IMR-90 (cell line): Measurements from ENCODE around the gene NT5DC3. TPM values are rescaled to one million over a fixed set of nuclear protein-coding genes. Genes with fewer than 3 reads are reported as not detected.

Experiments used
- ATAC-seq: fragments of 200-7000 bp; cut with Tn5 transposase; 2 replicates; pipeline ENCODE4 v1.9.1; 2020; ENCODE audit warnings: low read depth, mild to moderate bottlenecking, moderate library complexity
- BruUV-seq: library from RNA; stranded (reverse); fragments of 400-500 nt; replicated peaks from 2 replicates; lab custom pipeline; 2021; lab: Mats Ljungman, UMichigan
- CTCF ChIA-PET: fragments of 300-600 bp; formaldehyde crosslinking; extraction: SDS; loops from one replicate; lab custom pipeline; 2021; ENCODE audit warnings: antibody characterized with exemption; lab: Yijun Ruan, JAX
- POLR2A ChIA-PET: fragments of 300-600 bp; sonication (Branson Sonifier 250); formaldehyde crosslinking; loops from one replicate; lab custom pipeline; 2022; ENCODE audit warnings: antibody characterized with exemption; ENCODE audit not compliant: unreplicated experiment; lab: Charles Lee
- DNase-seq: peaks from one replicate; pipeline ENCODE4 v3.0.0; 2013
- H2AFZ ChIP-seq: replicated peaks from 2 replicates; pipeline ENCODE3; 2013; ENCODE audit warnings: low read length, mild to moderate bottlenecking; ENCODE audit not compliant: poor library complexity
- H2AK5ac ChIP-seq: 2 replicates; pipeline ENCODE4 v1.6.1; 2013; ENCODE audit warnings: low read depth, low read length, inconsistent platforms
- H2AK9ac ChIP-seq: replicated peaks from 2 replicates; pipeline ENCODE3; 2013; ENCODE audit warnings: mild to moderate bottlenecking, low read depth, low read length, moderate library complexity; ENCODE audit not compliant: poor library complexity
- H2BK120ac ChIP-seq: 2 replicates; pipeline ENCODE4 v1.6.1; 2013; ENCODE audit warnings: low read depth, low read length, inconsistent platforms
- H2BK15ac ChIP-seq: 3 replicates; pipeline ENCODE4 v1.6.1; 2013; ENCODE audit warnings: low read depth, low read length, inconsistent platforms
- H2BK20ac ChIP-seq: 2 replicates; pipeline ENCODE4 v1.6.1; 2013; ENCODE audit warnings: low read depth, mild to moderate bottlenecking, inconsistent platforms, low read length, moderate library complexity
- H2BK5ac ChIP-seq: 2 replicates; pipeline ENCODE4 v1.6.1; 2013; ENCODE audit warnings: mild to moderate bottlenecking, low read depth, low read length, inconsistent platforms; ENCODE audit not compliant: poor library complexity, severe bottlenecking
- H3K14ac ChIP-seq: replicated peaks from 2 replicates; pipeline ENCODE4 v1.6.1; 2013; ENCODE audit warnings: low read depth, low read length, inconsistent platforms
- H3K18ac ChIP-seq: 2 replicates; pipeline ENCODE4 v1.6.1; 2013; ENCODE audit warnings: low read depth, low read length, control low read depth
- H3K23ac ChIP-seq: 2 replicates; pipeline ENCODE4 v1.6.1; 2013; ENCODE audit warnings: low read depth, low read length, inconsistent platforms
- H3K27ac ChIP-seq: 2 replicates; pipeline ENCODE4 v1.5.1; 2013; ENCODE audit warnings: mild to moderate bottlenecking, control low read depth, low read length; ENCODE audit not compliant: insufficient read depth
- H3K27me3 ChIP-seq: 2 replicates; pipeline ENCODE4 v1.6.1; 2013; ENCODE audit warnings: low read length; ENCODE audit not compliant: control insufficient read depth, insufficient read depth
- H3K36me3 ChIP-seq: 2 replicates; pipeline ENCODE4 v1.6.1; 2013; ENCODE audit warnings: low read length, mixed read lengths; ENCODE audit not compliant: control insufficient read depth, insufficient read depth
- H3K4ac ChIP-seq: 2 replicates; pipeline ENCODE4 v1.6.1; 2013; ENCODE audit warnings: low read depth, low read length, inconsistent platforms
- H3K4me1 ChIP-seq: 2 replicates; pipeline ENCODE4 v1.6.1; 2013; ENCODE audit warnings: low read length, mixed read lengths; ENCODE audit not compliant: control insufficient read depth, insufficient read depth
- H3K4me2 ChIP-seq: 2 replicates; pipeline ENCODE4 v1.6.1; 2013; ENCODE audit warnings: low read depth, mild to moderate bottlenecking, control low read depth, low read length, moderate library complexity
- H3K4me3 ChIP-seq: 2 replicates; pipeline ENCODE4 v1.5.1; 2013; ENCODE audit warnings: low read depth, mild to moderate bottlenecking, control low read depth, low read length, moderate library complexity; ENCODE audit not compliant: insufficient read depth
- H3K56ac ChIP-seq: 2 replicates; pipeline ENCODE4 v1.6.1; 2013; ENCODE audit warnings: low read length, inconsistent platforms; ENCODE audit not compliant: insufficient read depth; ENCODE audit errors: extremely low read depth
- H3K79me1 ChIP-seq, 2 experiments: 2 replicates each; pipeline ENCODE4 v1.6.1; 2013; ENCODE audit warnings: low read length in 2 of 2, inconsistent platforms in 1 of 2, low read depth in 1 of 2
- H3K9ac ChIP-seq: 2 replicates; pipeline ENCODE4 v1.6.1; 2013; ENCODE audit warnings: low read depth, low read length, control low read depth
- H3K9me1 ChIP-seq: 2 replicates; pipeline ENCODE4 v1.6.1; 2013; ENCODE audit warnings: low read length, inconsistent platforms; ENCODE audit not compliant: insufficient read depth
- H3K9me3 ChIP-seq: 2 replicates; pipeline ENCODE4 v1.6.1; 2013; ENCODE audit warnings: low read length; ENCODE audit not compliant: control insufficient read depth, insufficient read depth
- H4K20me1 ChIP-seq: 2 replicates; pipeline ENCODE4 v1.6.1; 2013; ENCODE audit warnings: low read length, inconsistent platforms; ENCODE audit not compliant: insufficient read depth
- H4K5ac ChIP-seq: 2 replicates; pipeline ENCODE4 v1.6.1; 2013; ENCODE audit warnings: mild to moderate bottlenecking, low read depth, low read length, control low read depth
- H4K8ac ChIP-seq, 2 experiments: 2 replicates each; pipeline ENCODE4 v1.6.1; 2013; ENCODE audit warnings: low read depth in 2 of 2, low read length in 2 of 2, control low read depth in 1 of 2, inconsistent platforms in 1 of 2
- H4K91ac ChIP-seq: 2 replicates; pipeline ENCODE4 v1.6.1; 2013; ENCODE audit warnings: low read depth, low read length, inconsistent platforms; ENCODE audit not compliant: insufficient read depth
- MAFK ChIP-seq: IDR thresholded peaks from 2 replicates; pipeline ENCODE4 v1.6.1; 2012; ENCODE audit warnings: low read depth, low read length, improper control_type of control experiment
- MAZ ChIP-seq: IDR thresholded peaks from 2 replicates; pipeline ENCODE4 v1.6.1; 2012; ENCODE audit warnings: low read depth, mild to moderate bottlenecking, low read length, improper control_type of control experiment, moderate library complexity, borderline replicate concordance
- RAD21 ChIP-seq: IDR thresholded peaks from 2 replicates; pipeline ENCODE4 v1.6.1; 2012; ENCODE audit warnings: low read length, improper control_type of control experiment
- WGBS, 2 experiments: methylation state at CpG; one replicate each; pipeline versions ENCODE4 v1.1.5 to v1.1.7; 2013; ENCODE audit warnings: missing lambda C conversion rate in 2 of 2; ENCODE audit not compliant: insufficient read length in 1 of 2; ENCODE audit errors: extremely low coverage in 2 of 2; 5-methylcytosine and 5-hydroxymethylcytosine counted together
- dilution Hi-C: fragments of 300-500 bp; cut with HindIII; formaldehyde crosslinking; loops from one replicate; pipeline ENCODE4 v1.14.3; 2018; ENCODE audit warnings: low sequenced_read_pairs; ENCODE audit not compliant: unreplicated experiment
- in situ Hi-C: fragments of 300-500 bp; cut with MboI; formaldehyde crosslinking; loops from 3 replicates; pipeline ENCODE4 v1.14.3; 2019; ENCODE audit warnings: low sequenced_read_pairs, inconsistent platforms, mixed read lengths
- intact Hi-C: fragments of 100-400 bp; cut with micrococcal nuclease; formaldehyde crosslinking; loops from 2 replicates; pipeline ENCODE4 v1.10.0; 2022
- polyA plus RNA-seq, 3 experiments: library from polyadenylated mRNA; depleted of rRNA; stranded (reverse); fragments of >200 nt; gene quantifications; 2 replicates each; pipeline ENCODE4 v1.2.3, GENCODE V29; 2012; ENCODE audit warnings: low replicate concordance in 1 of 3
- total RNA-seq: library from RNA; depleted of rRNA; stranded (reverse); fragments of >200 nt; gene quantifications from 2 replicates; pipeline ENCODE4 v1.2.3, GENCODE V29; 2012

NT5DC3 gene
- total and polyA plus RNA-seq, 2 of the 4 experiments (the other 2 are of a cell fraction) = 7.3 to 17.6 TPM

DNA sequence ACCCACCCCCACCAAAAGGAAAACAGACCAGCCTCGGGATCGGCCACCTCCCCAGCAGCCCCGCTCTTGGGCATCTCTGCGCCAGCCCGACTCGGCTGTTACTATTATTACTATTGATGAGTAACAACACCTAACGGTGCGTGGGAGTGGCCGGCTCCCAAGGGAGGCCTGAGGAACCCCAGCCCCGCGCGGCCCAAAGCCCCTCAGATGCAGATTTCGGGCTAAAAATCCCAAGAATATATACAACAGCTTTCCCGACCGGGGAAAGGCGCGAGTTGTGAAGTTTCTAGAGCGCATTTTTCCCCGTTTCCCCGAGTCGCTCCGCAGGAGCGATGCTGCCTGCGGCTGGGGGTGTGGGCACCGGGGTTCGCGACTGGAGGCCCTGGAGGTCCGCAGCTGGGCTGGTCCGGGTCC is 565 bp downstream of the NT5DC3 start:
- H3K36me3 ChIP-seq = no peaks in the 10 kb centered on the region
- dilution Hi-C loops = no loop called here
- 0 out of 2 replicates have a peak overlapping the region, but pooled peaks have one; percentile 17 for H3K4ac ChIP-seq
- H2BK5ac ChIP-seq = no peak overlapping the region
- H3K79me1 ChIP-seq = peaks cover 19 to 27% of the 10 kb centered on the region in 2 experiments
- H2AFZ ChIP-seq = peak overlapping the region; percentile 97
- no peak overlapping the region for H2BK20ac ChIP-seq
- peak overlapping the region; percentile 90; the same call in 1 of the 2 replicates for H3K23ac ChIP-seq
- WGBS, 2 experiments = 0% methylated on average over 12 of the region's 29 CpGs; no CpG with 5 or more reads in 1 of the 2 experiments
- H2BK120ac ChIP-seq = no peak overlapping the region
- H4K8ac ChIP-seq = no peak overlapping the region
- H3K18ac ChIP-seq = no peak overlapping the region
- peaks cover 12% of the 10 kb centered on the region for H4K20me1 ChIP-seq
- DNase-seq (peak; percentile 25), ATAC-seq (peak; percentile 43)
- ChIA-PET CTCF (interaction anchor here (1.1 kb wide), 1 partner anchor 69 kb away, joined by 3 read pairs; no protein-coding TSS in a partner anchor), POLR2A (no interaction called here)
- H3K4me2 ChIP-seq = peak overlapping the region; percentile 97
- H3K27ac ChIP-seq = peak overlapping the region; percentile 51
- in situ Hi-C loops = no loop called here
- H3K9me3 ChIP-seq = no peaks in the 10 kb centered on the region
- H2AK9ac ChIP-seq = peak overlapping the region; percentile 94
- H4K5ac ChIP-seq = no peak overlapping the region
- H3K4me3 ChIP-seq = peak overlapping the region; percentile 95
- peak overlapping the region; percentile 67 for H3K14ac ChIP-seq
- no peak overlapping the region for H2BK15ac ChIP-seq
- intact Hi-C loops = loop anchor here (5.0 kb wide), 1 partner anchor 33 kb away; no protein-coding TSS in a partner anchor
- H2AK5ac ChIP-seq = peak overlapping the region; percentile 9; the same call in 1 of the 2 replicates
- H3K56ac ChIP-seq = no peak overlapping the region
- H3K9me1 ChIP-seq = peaks cover 9% of the 10 kb centered on the region
- peak overlapping the region; percentile 81 for H3K9ac ChIP-seq
- TF ChIP-seq MAFK (no peak), RAD21 (0 out of 2 replicates have a peak, but pooled peaks have one; percentile 12), MAZ (0 out of 2 replicates have a peak, but pooled peaks have one; percentile 2)
- BruUV-seq = no TSS peak
- no peaks in the 10 kb centered on the region for H3K27me3 ChIP-seq
- H3K4me1 ChIP-seq = peaks cover 9% of the 10 kb centered on the region
- H4K91ac ChIP-seq = peak overlapping the region; percentile 4; the same call in 1 of the 2 replicates
